SK-N-DZ (cell line): ENCODE results near the gene AKAP1.

Experiments used
- DNase-seq: peaks from one replicate; pipeline ENCODE4 v3.0.0-alpha.2; 2015; ENCODE audit warnings: low spot score

AKAP1 gene

DNA sequence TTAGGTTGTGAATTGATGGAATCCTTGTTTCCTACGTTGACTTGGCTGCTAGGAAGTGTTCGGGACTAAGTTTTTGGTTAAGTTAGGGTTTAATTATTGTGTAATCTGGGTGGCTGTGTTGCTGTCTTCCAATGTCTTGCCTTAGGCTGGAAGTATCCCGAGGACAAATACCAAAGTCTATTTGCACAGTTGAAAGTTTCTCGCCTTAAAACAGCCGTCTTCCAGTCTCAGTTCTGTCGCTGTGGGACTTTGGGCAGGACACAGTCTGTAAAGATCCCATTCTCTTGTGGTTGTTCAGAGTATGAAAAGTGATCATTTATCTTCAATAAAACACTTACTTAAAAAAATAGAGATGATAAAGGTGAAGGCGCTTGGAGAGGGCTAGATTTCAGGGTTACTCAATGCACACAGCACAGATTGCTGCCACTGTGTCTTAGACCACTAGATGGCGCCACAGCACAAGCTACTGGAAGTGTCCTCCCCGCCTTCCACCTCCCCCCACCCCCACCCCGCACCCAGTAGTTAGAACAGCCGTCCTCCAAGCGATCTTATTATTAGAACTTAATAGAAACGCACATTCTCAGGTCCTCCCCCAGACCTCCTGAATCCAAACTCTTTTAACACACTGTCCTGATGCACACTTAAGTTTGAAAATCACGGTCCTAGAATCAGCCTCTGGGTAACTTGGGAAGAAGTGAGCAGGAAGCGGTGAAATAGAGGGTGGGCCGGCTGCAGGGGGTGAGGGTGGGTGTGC is 45.8 kb downstream of the AKAP1 start:
- DNase-seq: peak; percentile 70

DNA sequence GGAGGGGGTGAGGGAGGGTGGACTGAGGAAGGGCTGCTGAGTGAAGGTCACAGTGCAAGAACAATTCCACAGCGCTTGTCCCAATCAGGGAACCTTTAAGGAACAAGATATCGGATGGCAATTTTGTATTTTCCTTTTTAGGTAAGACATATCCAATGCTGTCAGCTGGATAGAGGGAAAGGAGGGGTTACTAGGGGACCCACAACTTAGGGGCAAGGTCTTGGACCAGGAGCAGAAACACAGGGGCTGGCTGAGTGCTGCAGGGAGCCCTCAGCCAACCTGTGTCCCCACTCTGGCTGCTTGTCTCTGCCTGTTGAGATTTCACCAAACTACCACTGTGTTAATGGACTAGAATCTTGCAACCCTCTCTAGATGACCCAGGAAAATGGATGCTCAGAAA is 47.6 kb downstream of the AKAP1 start:
- DNase-seq: no peak

DNA sequence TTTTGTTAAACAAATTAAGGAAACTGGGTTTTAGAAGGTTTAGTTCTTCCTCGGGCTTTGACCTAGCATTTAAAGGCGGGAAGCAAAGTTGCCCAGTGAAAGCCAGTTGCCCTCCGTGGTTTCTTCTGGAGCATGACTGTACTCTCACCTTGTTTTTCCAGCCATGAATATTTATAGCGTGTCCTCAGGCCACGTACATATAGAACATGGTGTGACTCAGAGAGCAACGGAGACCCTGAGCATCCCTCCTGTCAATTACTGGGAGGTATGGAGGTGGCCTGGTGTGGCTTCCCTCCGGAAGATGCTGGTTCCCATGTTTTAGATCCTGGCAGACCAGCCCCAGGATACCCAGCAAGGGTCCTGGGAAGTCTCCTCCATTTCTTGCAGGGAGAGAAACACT is 48.4 kb downstream of the AKAP1 start:
- no peak for DNase-seq

DNA sequence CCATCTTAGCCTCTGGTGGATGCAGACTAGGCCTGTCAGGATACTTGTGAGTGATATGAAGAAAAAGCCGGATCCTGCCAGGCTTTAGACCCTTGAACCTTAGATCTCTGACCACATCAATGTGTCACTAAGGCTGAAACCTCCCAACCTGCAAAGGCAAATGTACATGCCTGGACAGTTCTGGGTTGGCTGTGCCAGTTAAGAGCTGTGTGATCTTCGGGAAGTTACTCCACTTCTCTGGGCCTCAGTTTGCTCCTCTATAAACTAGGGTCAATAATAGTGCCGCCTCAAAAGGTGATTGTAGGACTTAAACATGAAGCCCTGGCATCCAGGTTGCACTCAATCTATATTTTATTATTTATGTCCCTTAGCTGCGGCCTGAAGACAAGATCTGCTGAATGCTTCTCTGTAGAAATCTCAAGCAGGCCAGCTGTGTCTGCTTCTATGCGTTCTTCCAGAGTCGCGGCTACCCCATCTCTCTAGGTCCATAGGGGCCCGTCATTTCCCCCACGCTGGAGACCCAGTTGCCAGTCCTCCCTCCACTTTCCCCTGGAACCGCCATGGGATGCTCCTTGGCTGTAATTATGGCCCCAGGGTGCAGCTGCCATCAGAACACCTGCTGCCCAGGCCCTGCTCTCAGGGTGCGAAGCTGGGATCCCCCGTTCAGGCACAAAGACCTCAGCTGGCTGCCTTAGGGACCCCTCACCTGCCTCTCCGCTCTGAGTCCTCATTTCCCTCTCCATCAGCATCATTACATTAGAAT is 50.2 kb downstream of the AKAP1 start:
- no peak for DNase-seq

DNA sequence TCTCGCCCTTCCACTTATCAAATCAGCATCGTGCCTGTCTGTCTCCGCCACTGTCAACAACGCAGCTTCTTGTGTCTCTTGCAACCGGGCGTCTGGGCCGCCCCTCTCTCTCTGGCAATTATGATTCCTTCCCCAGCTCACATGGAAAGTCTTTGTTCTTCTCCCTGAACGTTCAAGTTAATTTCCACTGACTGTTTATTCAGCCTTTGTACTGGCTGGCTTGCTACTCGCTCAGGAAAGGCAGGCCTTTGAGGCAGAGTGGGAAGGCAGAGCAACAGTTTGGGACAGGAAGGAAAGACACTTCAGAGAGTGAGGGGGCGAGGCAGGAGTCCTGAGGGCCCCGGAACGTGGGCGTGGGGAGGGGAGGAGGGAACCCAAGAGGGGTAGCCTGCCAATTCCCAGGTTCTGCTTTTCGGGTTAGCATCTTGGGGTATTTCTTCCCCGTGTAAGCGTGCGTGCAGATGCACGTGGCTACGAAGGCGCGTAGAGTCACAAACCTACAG is 50.8 kb downstream of the AKAP1 start:
- DNase-seq: peak; percentile 68

DNA sequence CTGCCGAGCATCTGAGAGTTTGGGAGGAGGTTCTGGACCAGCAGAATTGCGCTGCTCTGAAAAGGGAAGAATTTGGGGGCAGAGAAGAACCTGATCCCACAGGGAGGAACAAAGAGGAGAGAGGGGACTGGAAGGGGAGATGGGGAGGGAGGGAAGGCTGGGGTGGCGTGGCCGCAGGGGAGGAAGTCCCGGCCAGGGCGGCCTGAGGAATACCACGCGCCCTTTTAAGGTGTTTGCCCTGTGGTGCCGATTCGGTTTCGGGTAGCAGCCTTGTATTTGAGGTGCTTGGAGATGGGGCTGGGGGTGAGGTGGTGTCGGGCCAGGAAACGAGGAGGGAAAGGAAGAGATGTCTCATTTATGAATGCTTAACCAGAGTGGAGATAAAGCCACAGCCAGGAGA is 51.3 kb downstream of the AKAP1 start:
- DNase-seq: no peak

DNA sequence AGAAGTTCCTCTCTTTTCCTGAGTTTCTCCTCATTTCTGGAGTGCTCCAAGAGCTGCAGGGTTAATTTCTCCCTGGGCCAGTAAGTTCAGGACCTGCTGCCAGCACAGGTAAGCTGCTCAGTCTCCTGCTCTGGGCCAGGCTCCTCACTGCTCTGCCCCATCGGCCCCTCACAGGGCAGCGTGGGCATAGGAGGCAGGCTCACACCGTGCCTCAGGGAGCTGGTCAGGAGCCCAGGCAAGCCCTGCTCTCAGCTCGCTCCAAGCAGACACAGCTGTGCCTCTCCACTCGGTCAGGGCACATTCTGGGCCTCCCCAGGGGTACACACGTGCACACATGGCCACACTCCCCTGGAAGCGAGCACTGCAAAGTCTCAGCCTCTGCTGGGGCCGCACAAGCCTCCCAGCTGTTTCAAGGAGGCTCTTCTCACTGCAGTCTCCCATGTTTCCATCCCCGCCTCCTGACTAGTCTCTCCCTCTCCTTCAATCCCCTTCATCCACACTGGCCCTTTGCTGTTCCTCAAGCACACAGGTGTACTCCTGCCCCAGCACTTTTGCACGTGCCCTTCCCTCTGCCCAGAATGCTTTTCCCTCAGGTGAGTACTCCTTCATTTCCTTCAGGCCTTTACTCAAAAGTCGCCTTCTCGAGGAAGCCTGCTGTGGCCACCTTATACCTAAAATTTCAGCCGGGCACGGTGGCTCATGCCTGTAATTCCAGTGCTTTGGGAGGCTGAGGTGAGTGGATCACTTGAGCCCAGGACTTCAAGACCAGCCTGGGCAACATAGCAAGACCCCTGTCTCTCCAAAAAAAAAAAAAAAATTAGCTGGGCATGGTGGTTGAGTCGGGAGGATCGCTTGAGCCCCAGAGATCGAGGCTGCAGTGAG is 53.2 kb downstream of the AKAP1 start:
- no peak for DNase-seq

DNA sequence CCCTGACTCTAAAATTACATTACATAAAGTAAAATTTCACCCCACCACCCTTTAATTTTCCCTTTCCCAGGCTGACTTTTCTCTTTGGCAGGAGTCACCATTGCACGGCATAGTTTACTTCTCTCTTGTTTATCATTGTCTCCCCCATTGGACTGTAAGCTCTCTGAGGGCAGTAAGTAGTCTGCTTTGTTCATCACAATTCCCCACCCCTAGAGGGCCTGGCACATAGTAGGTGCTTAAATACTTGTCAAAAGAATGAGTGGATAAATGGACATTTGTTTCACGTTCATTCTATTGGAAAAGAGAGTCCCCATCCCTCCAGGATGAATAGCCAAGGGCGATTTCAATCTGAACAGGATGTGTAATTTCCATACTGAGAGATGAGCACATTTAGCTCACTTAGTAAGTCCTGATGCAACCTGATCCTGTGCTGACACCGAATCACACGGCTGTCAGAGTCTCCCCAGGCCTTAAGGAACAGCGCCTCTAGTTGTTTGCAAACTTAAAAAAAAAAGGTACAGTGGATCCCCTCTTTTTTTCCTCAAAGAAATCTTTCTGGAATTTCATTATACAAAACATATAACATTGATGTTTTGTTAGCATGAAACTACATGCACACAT is 54.0 kb downstream of the AKAP1 start:
- no peak for DNase-seq

DNA sequence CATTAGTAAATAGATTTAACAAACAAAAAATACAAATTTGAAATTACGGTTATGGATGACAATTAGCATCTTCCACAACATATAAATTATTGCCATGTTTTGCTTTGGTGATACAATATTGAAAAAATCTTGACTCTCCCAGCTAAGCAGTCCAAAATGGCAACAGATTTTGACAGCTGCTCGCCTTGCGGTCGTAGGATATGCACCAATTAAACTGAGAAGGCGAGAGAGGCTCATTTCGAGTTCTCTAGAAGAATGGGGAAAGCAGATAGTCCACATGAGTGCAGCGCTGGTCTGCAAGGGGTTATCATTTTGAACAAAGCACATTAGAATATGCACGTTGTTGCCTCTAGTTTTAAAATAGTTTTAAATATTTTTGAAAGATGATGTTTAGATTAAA is 55.3 kb downstream of the AKAP1 start:
- no peak for DNase-seq

DNA sequence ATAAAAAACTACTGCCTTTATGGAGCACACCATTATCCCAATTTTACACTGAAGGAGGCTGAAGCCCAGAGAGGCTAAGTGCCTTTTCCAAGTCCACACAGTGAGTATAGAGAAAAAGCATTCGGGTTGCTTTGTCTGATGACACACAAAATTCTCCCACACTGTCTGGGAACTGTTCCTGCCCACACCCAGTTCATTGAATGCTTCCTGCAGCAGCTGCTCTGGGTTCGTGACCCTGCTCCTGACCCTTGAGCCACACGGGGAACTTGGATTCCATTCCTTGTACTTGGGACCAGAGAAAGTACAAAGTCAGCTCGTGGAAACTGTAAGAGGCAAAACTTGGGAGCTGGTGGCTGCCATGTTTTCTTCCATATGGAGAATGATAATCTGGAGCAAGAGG is 57.9 kb downstream of the AKAP1 start:
- DNase-seq: no peak

DNA sequence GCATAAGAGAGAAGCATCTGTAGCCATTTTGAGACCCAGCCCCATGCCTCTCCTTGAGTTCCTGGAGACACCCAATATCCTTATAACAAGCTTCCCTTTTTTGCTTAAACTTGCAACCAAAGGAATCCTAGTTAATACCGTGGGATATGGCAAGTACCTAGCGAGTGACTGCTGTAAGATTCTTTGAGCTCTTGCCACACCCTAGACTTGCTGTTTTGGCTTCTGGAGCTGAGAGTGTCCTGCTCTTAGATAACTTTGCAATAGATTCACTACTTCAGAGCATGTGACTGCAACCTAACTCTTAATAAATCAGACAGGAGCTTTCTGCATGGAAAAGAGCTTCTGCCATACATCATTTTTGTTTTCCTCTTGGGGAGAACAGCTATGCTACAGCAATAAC is 58.3 kb downstream of the AKAP1 start:
- DNase-seq: no peak

DNA sequence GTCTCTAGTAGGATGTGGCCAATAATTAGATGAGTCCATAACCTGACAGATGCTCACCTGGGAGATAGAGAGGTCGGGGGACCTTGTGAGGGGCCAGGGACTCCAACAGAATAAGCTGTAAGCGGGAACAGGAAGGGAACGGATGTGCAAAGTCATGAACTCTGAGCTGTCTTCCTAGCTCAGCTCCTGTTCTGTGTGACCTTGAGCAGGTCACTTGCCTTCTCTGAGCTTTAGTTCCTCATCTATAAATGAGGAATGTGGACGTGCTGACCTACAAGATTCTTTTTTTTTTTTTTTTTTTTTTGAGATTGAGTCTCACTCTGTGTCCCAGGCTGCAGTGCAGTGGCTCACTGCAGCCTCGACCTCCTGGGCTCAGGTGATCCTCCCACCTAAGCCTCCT is 58.9 kb downstream of the AKAP1 start:
- DNase-seq: no peak

DNA sequence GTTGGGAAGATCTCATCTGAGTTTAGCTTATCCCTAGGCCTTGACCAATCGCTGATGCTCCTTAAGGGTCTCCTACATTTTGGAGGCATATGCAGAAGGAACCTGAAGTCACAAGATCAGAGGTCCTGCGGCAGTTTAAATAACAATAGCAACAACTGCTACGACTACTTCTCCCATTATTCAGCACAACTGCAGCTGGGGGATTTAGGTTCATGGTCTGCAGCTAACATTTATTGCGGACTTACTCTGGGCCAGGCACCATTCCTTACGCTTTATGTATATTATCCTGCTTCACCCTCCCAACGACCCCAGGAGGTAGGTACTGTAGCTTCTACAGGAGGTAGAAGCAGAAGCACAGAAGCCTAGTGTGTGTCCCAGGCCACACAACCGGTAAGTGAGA is 59.5 kb downstream of the AKAP1 start:
- DNase-seq: no peak

DNA sequence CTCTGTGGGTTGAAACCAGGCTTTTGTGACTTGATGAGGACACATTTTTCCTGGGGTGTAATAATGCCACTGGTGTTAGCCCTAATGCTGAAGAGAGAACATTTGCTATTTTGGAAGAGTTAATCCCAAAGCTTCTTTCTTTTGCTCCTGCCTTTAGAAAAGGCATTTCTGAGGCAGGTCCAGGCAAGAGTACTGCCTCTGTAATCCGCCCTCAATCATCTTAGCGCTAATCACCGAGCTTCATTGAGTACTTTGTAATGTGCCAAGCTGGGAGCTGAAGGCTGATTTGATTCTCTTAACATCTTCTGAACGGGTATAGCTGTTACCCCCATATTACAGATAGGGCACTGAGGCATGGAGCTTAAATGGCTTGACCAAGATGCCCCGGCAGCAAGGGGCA is 60.3 kb downstream of the AKAP1 start:
- DNase-seq: no peak

DNA sequence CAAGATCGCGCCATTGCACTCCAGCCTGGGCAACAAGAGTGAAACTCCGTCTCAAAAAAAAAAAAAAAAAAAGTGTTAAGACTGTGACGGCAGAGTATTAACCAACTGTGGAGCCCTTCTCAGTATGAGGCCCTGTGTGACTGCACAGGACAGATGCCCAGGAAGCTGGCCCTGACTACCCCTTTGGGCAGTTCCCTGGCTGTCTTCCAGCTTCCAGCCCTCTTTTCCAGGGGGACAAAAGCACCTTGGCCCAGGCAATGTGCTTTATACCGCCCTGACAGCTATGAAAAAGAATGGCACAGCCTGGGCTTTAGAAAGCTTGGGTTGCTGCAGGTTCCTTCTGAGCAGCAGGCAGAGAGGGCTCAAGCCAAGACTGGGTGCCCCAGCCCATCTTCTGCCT is 61.2 kb downstream of the AKAP1 start:
- DNase-seq: no peak

DNA sequence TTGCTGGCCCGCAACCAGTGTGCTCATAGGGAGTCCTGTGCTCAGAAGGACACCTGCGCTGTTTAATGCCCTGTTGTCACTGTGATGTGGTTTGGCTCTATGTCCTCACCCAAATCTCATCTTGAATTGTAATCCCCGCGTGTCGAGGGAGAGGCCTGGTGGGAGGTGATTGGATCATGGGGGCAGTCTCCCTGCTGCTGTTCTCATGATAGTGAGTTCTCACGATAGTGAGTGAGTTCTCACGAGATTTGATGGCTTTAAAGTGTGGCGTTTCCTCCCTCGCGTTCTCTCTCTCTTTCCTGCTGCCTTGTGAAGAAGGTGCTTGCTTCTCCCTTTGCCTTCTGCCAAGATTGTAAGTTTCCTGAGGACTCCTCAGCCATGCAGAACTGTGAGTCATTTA is 66.8 kb downstream of the AKAP1 start:
- DNase-seq: no peak

DNA sequence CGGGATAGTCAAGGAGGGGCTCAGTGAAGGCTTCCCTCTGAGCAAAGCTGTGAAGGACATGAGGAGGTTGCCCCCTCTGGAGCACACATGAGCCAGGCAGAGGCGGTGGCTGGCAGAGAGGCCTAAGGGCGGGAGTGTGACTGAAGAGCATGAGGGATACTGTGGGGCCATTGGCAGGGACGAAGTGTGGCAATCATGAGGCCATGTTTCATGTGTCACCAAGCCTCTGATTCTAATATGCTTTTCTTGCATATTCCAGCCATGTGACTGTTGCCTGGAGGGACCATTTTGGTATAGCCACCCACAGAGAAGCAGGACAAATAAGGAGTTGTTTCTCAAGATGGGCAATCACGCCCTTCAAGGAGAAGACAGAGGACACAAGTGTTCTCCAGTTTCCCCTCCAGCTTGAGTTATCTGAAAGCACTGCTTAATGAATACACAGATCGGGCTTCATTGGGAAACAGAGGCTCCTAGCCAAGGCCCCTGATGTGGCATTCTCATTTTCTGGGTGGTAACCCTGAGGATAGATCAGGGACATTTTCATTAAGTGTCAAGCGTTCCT is 68.0 kb downstream of the AKAP1 start:
- DNase-seq: no peak

DNA sequence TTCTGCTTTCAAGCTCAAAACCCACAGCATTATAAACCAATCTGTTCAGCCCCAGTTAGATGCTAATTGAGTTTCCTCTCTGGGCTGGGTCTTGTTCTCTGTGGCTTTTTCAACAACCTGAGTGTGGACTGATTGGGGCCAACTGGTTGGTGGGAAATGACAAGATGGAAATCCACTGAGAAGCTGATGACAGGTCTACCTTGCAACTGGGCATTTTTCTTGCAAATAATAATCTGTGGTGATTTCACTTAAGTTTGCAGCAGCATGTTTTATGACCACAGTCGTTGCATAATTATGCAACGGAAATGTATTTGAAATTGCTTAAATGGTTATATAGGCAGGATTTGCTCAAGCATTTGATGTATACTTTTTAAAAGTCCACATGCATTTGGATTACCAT is 69.9 kb downstream of the AKAP1 start:
- DNase-seq: no peak

DNA sequence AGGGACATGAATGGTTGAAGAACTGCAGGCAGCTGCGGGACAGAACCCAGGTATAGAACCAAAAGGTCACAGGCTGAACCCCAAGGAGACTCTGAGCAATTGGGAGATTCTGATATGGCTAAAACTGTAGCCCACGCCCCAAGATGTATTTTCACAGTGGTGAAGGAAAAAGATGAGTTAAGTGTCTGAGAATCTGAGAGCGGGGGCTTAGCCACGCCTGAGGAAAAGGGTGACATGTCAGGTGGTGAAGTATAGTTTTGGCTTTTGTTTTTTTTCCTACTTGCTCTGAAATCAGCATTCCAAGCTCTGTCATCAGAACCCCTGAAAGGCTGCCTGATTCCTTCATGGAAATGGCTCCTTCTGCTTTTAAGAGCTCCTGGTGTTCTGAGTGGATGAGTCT is 73.3 kb downstream of the AKAP1 start:
- no peak for DNase-seq

DNA sequence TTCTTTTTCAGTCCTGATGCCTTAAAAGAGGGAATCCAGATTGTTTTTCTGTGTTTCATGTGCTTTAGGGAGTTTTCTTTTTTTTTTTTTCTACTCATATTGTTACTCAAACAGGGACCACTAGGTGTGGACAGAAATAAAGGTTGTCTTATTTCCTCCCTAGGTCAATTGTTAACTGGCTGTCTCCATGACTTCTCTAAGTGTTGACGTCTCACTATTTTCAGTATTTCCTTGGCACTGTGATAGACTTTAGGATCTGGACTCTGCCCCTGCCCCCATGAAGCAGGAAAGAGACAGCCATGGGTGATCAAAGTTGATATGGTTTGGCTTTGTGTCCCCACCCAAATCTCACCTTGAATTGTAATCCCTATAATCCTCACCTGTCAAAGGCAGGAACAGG is 73.7 kb downstream of the AKAP1 start:
- no peak for DNase-seq

DNA sequence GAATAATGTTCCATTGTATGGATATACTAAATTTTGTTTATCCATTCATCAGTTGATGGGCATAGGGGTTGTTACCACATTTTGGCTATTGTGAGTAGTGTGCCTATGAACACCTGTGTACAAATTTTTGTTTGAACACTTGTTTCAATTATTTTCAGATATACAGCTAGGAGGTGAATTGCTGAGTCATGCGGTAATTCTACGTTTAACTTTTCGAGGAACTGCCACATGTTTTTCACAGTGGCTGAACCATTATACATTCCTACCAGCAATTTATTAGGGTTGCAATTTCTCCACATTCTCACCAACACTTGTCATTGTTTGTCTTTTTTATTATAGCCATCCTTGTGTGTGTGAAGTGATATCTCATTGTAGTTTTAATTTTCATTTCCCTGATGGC is 75.6 kb downstream of the AKAP1 start:
- DNase-seq: no peak
